Panc1 (cell line): Measurements from ENCODE around the gene SULF2. TPM values are rescaled to one million over a fixed set of nuclear protein-coding genes. Genes with fewer than 3 reads are reported as not detected.
"Not testable (repeated sequence)": the region's sequence is repeated elsewhere in the genome, so short reads cannot be mapped to it uniquely, and the experiment has no call there.

ENCODE experiments used
- ATAC-seq: fragments of 200-7000 bp; cut with Tn5 transposase; 2 replicates; pipeline ENCODE4 v1.9.1; 2020; ENCODE audit warnings: mild to moderate bottlenecking, moderate library complexity
- Bru-seq: library from RNA; stranded (reverse); fragments of 400-500 nt; gene quantifications from one replicate; lab custom pipeline; 2021; lab: Mats Ljungman, UMichigan
- BruChase-seq, 2 experiments: library from RNA; stranded (reverse); fragments of 400-500 nt; gene quantifications; one replicate each; lab custom pipeline; 2021; lab: Mats Ljungman, UMichigan
- BruUV-seq: library from RNA; stranded (reverse); fragments of 400-500 nt; replicated peaks from 2 replicates; lab custom pipeline; 2021; lab: Mats Ljungman, UMichigan
- CTCF ChIA-PET: fragments of 300-600 bp; sonication (Branson Sonifier 250); formaldehyde crosslinking; loops from one replicate; lab custom pipeline; 2022; ENCODE audit warnings: antibody characterized with exemption; lab: Charles Lee
- POLR2A ChIA-PET: fragments of 300-600 bp; sonication (Branson Sonifier 250); formaldehyde crosslinking; loops from one replicate; lab custom pipeline; 2022; ENCODE audit warnings: antibody characterized with exemption; lab: Charles Lee
- DNase-seq: peaks from one replicate; pipeline ENCODE4 v3.0.0-alpha.2; 2010; ENCODE audit warnings: low read depth, low spot score
- H3K27ac ChIP-seq: 2 replicates; pipeline ENCODE4 v1.5.1; 2011; ENCODE audit warnings: mild to moderate bottlenecking, low read length, inconsistent platforms
- H3K27me3 ChIP-seq: fragments of 200-500 bp; sonication (Bioruptor generic); 2 replicates; pipeline ENCODE4 v1.6.0; 2014; ENCODE audit warnings: low read length, inconsistent platforms; ENCODE audit not compliant: control insufficient read depth, insufficient read depth
- H3K36me3 ChIP-seq: fragments of 200-500 bp; sonication (Bioruptor generic); 2 replicates; pipeline ENCODE4 v1.5.1; 2014; ENCODE audit warnings: inconsistent platforms, mild to moderate bottlenecking, low read length, moderate library complexity; ENCODE audit not compliant: control insufficient read depth, insufficient read depth
- H3K4me1 ChIP-seq: 2 replicates; pipeline ENCODE4 v1.5.1; 2011; ENCODE audit warnings: inconsistent platforms, mild to moderate bottlenecking, low read length, moderate library complexity; ENCODE audit not compliant: control insufficient read depth, insufficient read depth
- H3K4me3 ChIP-seq, 2 experiments: 2 replicates each; pipeline ENCODE4 v1.5.1; 2011 to 2012; ENCODE audit warnings: low read depth in 2 of 2, low read length in 2 of 2, mild to moderate bottlenecking in 2 of 2, inconsistent platforms in 1 of 2, moderate library complexity in 1 of 2
- H3K9me3 ChIP-seq: fragments of 200-500 bp; sonication (Bioruptor generic); 2 replicates; pipeline ENCODE4 v1.5.1; 2014; ENCODE audit warnings: low read depth, mild to moderate bottlenecking, inconsistent platforms, low read length, moderate library complexity; ENCODE audit not compliant: control insufficient read depth, insufficient read depth
- POLR2AphosphoS5 ChIP-seq: IDR thresholded peaks from 2 replicates; pipeline ENCODE4 v1.6.1; 2012; ENCODE audit warnings: mild to moderate bottlenecking, low read depth, low read length, moderate library complexity
- SIN3A ChIP-seq: IDR thresholded peaks from 2 replicates; pipeline ENCODE4 v1.6.1; 2012; ENCODE audit warnings: low read depth, mild to moderate bottlenecking, low read length, moderate library complexity, borderline replicate concordance; ENCODE audit not compliant: insufficient read depth
- TCF7L2 ChIP-seq: IDR thresholded peaks from 2 replicates; pipeline ENCODE4 v1.6.1; 2011; ENCODE audit warnings: mild to moderate bottlenecking, low read depth, low read length, inconsistent platforms
- in situ Hi-C: cut with HindIII; loops from 2 replicates; pipeline ENCODE4 v1.10.0; 2016; ENCODE audit warnings: low sequenced_read_pairs, low pct_unique_long_range_greater_than_20kb
- intact Hi-C: fragments of 100-400 bp; cut with micrococcal nuclease; formaldehyde crosslinking; loops from one replicate; pipeline ENCODE4 v1.10.0; 2022; ENCODE audit not compliant: unreplicated experiment
- long read RNA-seq: library from polyadenylated mRNA; unstranded; transcript quantifications from one replicate; pipeline ENCODE4 v2.0.0, GENCODE V29; 2021; ENCODE audit not compliant: unreplicated experiment
- polyA plus RNA-seq: library from polyadenylated mRNA; unstranded; fragments of >200 nt; gene quantifications from one replicate; pipeline ENCODE4 v1.2.1, GENCODE V29; 2012; ENCODE audit warnings: missing spikeins; ENCODE audit not compliant: insufficient read length
- total RNA-seq: library from RNA; stranded (reverse); gene quantifications from one replicate; pipeline ENCODE4 v1.2.1, GENCODE V29; 2021; ENCODE audit not compliant: unreplicated experiment
- TF ChIP-seq, protein P1 (sequence below): fragments of 450-650 bp; IDR thresholded peaks from 2 replicates; pipeline ENCODE4 v1.5.1; 2017; ENCODE audit warnings: mild to moderate bottlenecking
- TF ChIP-seq, protein P2 (sequence below), 2 experiments: IDR thresholded peaks; 2 replicates each; pipeline ENCODE4 v1.6.1; 2011 to 2012; ENCODE audit warnings: low read depth in 2 of 2, control low read depth in 1 of 2, low read length in 1 of 2, mild to moderate bottlenecking in 1 of 2, moderate library complexity in 1 of 2; ENCODE audit not compliant: insufficient read depth in 1 of 2

The SULF2 gene
- 1.4 TPM for total RNA-seq
- 0.61 TPM for polyA plus RNA-seq
- Bru-seq, nascent RNA: percentile 19 among the genes with signal in this experiment
- BruChase-seq, experiment 1, labeled RNA remaining after a 2-hour chase: percentile 18 among the genes with signal in this experiment
- percentile 18 among the genes with signal in this experiment for BruChase-seq, experiment 2, labeled RNA remaining after a 6-hour chase
- long read RNA-seq, full-length matches to known transcripts: 1 of 4 reads
- long read RNA-seq, partial matches to known transcripts: 0 of 4 reads
- long read RNA-seq, other reads (novel, unspliced or antisense): 3 of 4 reads

DNA sequence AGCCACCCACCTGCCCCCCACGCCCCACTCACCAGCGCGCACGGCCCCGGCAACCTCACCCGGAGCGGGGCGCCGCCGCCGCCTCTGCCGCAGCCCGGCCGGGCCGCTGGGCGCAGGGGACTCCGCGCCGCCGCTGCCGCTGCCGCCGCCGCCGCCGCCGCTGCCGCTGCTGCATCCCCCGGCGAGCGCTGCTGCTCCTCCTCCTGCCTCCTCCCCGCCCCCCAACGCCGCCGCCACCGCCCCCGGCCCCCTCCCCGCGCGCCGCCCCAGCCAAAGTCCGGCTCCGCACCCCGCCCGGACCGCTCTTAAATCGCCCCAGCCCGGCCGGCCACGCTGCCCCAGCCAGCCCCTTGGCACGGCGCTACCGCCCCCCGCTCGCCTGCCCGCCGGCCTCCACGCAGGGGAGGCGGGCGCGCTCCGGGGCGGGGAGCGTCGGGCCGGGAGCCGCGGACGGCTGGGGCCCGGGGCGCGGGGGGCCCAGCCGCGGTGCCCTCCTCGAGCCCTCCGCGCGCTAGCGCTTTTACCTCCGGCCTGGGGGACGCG, at the start of gene SULF2:
TSS of gene SULF2 (minus strand) at position 171 of the 543 bp plus-strand sequence. CDS start 28,118 bp downstream, outside the sequence.
- intact Hi-C loops (loop anchor here (5.0 kb wide), 1 partner anchor 837 kb away; no protein-coding TSS in a partner anchor), in situ Hi-C loops (no loop called here)
- H3K27ac ChIP-seq: no peak within 1 kb of the TSS
- ChIA-PET CTCF (no interaction called here), POLR2A (no interaction called here)
- DNase-seq (no peak), ATAC-seq (peak; percentile 41)
- H3K36me3 ChIP-seq: no peaks in the 10 kb centered on the region
- H3K4me1 ChIP-seq: no peaks in the 10 kb centered on the region
- H3K9me3 ChIP-seq: no peaks in the 10 kb centered on the region
- H3K4me3 ChIP-seq: peak within 1 kb of the TSS; percentile 42 to 53
- TF ChIP-seq, protein P1, sequence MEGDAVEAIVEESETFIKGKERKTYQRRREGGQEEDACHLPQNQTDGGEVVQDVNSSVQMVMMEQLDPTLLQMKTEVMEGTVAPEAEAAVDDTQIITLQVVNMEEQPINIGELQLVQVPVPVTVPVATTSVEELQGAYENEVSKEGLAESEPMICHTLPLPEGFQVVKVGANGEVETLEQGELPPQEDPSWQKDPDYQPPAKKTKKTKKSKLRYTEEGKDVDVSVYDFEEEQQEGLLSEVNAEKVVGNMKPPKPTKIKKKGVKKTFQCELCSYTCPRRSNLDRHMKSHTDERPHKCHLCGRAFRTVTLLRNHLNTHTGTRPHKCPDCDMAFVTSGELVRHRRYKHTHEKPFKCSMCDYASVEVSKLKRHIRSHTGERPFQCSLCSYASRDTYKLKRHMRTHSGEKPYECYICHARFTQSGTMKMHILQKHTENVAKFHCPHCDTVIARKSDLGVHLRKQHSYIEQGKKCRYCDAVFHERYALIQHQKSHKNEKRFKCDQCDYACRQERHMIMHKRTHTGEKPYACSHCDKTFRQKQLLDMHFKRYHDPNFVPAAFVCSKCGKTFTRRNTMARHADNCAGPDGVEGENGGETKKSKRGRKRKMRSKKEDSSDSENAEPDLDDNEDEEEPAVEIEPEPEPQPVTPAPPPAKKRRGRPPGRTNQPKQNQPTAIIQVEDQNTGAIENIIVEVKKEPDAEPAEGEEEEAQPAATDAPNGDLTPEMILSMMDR: no peak
- no peak for TF ChIP-seq TCF7L2
- TF ChIP-seq, protein P2, sequence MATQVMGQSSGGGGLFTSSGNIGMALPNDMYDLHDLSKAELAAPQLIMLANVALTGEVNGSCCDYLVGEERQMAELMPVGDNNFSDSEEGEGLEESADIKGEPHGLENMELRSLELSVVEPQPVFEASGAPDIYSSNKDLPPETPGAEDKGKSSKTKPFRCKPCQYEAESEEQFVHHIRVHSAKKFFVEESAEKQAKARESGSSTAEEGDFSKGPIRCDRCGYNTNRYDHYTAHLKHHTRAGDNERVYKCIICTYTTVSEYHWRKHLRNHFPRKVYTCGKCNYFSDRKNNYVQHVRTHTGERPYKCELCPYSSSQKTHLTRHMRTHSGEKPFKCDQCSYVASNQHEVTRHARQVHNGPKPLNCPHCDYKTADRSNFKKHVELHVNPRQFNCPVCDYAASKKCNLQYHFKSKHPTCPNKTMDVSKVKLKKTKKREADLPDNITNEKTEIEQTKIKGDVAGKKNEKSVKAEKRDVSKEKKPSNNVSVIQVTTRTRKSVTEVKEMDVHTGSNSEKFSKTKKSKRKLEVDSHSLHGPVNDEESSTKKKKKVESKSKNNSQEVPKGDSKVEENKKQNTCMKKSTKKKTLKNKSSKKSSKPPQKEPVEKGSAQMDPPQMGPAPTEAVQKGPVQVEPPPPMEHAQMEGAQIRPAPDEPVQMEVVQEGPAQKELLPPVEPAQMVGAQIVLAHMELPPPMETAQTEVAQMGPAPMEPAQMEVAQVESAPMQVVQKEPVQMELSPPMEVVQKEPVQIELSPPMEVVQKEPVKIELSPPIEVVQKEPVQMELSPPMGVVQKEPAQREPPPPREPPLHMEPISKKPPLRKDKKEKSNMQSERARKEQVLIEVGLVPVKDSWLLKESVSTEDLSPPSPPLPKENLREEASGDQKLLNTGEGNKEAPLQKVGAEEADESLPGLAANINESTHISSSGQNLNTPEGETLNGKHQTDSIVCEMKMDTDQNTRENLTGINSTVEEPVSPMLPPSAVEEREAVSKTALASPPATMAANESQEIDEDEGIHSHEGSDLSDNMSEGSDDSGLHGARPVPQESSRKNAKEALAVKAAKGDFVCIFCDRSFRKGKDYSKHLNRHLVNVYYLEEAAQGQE (IDR thresholded peaks at IDR 0.05; ENCODE audit: insufficient read depth in 1 of 2, low read depth in 2 of 2, low read length in 1 of 2): no peak
- TF ChIP-seq SIN3A: no peak
- TF ChIP-seq POLR2AphosphoS5: no peak
- no TSS peak for BruUV-seq
- H3K27me3 ChIP-seq: peaks cover 13% of the 10 kb centered on the region

DNA sequence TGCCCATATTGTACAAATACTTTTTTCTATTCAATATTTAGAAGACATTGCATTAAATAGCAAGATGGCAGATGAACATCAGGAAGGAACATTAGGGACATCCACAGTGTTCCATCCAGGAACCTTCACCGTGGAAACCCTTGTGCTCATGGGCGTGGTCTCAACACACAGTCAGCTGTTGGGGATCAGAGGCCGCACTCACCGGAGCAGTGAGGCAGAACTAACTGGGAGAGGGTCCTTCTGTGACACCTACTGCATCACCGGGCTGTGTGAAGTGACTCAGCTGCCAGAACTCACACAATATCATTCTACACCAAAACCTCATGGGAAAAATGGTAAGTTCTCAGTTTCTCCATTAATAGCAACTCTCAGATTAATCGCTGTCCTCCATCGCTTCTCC, 46.4 kb upstream of the SULF2 start:
- intact Hi-C loops, BruUV-seq, ATAC-seq, H3K27ac ChIP-seq, DNase-seq, CTCF ChIA-PET, H3K4me3 ChIP-seq, in situ Hi-C loops, H3K9me3 ChIP-seq, H3K27me3 ChIP-seq, H3K4me1 ChIP-seq, H3K36me3 ChIP-seq, POLR2A ChIA-PET: not testable (repeated sequence)

DNA sequence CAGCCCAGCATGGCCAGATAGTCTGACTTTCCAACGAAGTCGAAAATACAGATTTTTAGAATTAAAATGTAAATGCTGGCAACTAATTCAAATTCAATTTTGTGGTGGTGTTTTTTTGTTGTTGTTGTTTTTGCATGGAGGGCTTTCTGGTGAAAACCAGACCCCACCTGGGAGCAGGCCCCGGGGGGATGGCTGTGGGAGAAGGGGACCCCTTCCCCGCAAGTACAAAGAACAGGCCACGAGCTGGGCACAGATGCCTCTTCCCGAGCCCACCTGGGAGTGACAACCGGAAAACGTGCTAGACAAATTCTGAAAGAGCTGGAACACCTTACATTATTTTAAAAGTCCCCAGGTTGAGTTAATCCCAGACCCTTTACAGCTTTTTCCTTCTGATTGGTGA, 41.4 kb upstream of the SULF2 start:
- H3K27ac ChIP-seq, H3K9me3 ChIP-seq, POLR2A ChIA-PET, H3K27me3 ChIP-seq, intact Hi-C loops, DNase-seq, H3K4me1 ChIP-seq, in situ Hi-C loops, ATAC-seq, CTCF ChIA-PET, BruUV-seq, H3K36me3 ChIP-seq, H3K4me3 ChIP-seq: not testable (repeated sequence)

DNA sequence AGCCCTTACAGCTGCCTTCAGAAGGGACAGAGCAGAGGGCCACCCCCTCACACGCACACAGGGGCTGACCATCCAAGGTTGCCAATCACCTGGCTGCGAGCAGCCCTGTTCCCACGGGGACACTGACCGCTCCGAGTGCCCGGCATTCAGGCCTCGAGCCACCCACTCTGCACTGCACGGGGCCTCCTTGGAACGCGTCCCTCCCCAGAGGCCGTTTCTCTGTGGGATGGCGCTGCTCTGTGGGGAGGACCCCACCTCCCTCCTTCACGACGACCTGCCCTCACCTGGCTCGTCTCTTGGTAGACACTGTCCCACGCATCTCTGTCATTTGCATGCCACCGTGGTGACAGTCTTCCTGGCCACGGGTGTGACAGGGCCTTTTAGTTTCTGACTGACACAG, 40.7 kb upstream of the SULF2 start:
- H3K27ac ChIP-seq, H3K36me3 ChIP-seq, in situ Hi-C loops, intact Hi-C loops, H3K4me3 ChIP-seq, BruUV-seq, ATAC-seq, DNase-seq, H3K9me3 ChIP-seq, POLR2A ChIA-PET, CTCF ChIA-PET, H3K4me1 ChIP-seq, H3K27me3 ChIP-seq: not testable (repeated sequence)
